ENCODE measurements around the gene ZFHX2.

ZFHX2 gene

GRCh38 chr14:23536494-23536893, 15.1 kb downstream of the ZFHX2 start:
- no peak overlapping the region for H3K4me3 ChIP-seq (replicated peaks; ENCODE audit: low read depth, low read length)
- DNase-seq (ENCODE audit: low read depth) = no peak
- no peak for TF ChIP-seq CTCF (IDR thresholded peaks at IDR 0.05; ENCODE audit: low read length, missing control alignments)

GRCh38 chr14:23535943-23536342, 15.6 kb downstream of the ZFHX2 start:
- no peak for TF ChIP-seq CTCF (IDR thresholded peaks at IDR 0.05; ENCODE audit: low read length, missing control alignments)

GRCh38 chr14:23533652-23534435, 17.7 kb downstream of the ZFHX2 start:
- no peak for DNase-seq (ENCODE audit: low read depth)
- no peak overlapping the region for H3K4me3 ChIP-seq (replicated peaks; ENCODE audit: low read depth, low read length)
- no peak for TF ChIP-seq CTCF (IDR thresholded peaks at IDR 0.05; ENCODE audit: low read length, missing control alignments)

More at GRCh38 chr14:23535943-23536342, 15.6 kb downstream of the ZFHX2 start:
- no peak overlapping the region for H3K4me3 ChIP-seq (replicated peaks; ENCODE audit: low read depth, low read length)
- DNase-seq (ENCODE audit: low read depth) = no peak

GRCh38 chr14:23532658-23533057, 18.9 kb downstream of the ZFHX2 start:
- no peak overlapping the region for H3K4me3 ChIP-seq (replicated peaks; ENCODE audit: low read depth, low read length)
- no peak for DNase-seq (ENCODE audit: low read depth)
- no peak for TF ChIP-seq CTCF (IDR thresholded peaks at IDR 0.05; ENCODE audit: low read length, missing control alignments)

- DNase-seq (ENCODE audit: low read depth) = no peak
- no peak overlapping the region for H3K4me3 ChIP-seq (replicated peaks; ENCODE audit: low read depth, low read length)
- no peak for TF ChIP-seq CTCF (IDR thresholded peaks at IDR 0.05; ENCODE audit: low read length, missing control alignments)
Observed at GRCh38 chr14:23531391-23531790, 20.2 kb downstream of the ZFHX2 start.

- DNase-seq (ENCODE audit: low read depth) = peak; percentile 17
- H3K4me3 ChIP-seq (replicated peaks; ENCODE audit: low read depth, low read length) = no peak overlapping the region
- TF ChIP-seq CTCF (IDR thresholded peaks at IDR 0.05; ENCODE audit: low read length, missing control alignments) = no peak
Observed at GRCh38 chr14:23530375-23531055, 21.1 kb downstream of the ZFHX2 start.
